C4-2B (cell line): ENCODE results near the gene UNKL.

Experiments
- CTCF ChIP-seq: fragments of 450-650 bp; conservative IDR thresholded peaks from 2 replicates; pipeline ENCODE4 v1.5.1; 2017; ENCODE audit warnings: mild to moderate bottlenecking
- ZFX ChIP-seq: fragments of 450-650 bp; IDR thresholded peaks from 2 replicates; pipeline ENCODE4 v1.6.1; 2017

- TF ChIP-seq CTCF: no peak
- TF ChIP-seq ZFX: no peak
Observed at GRCh38 chr16:1333854-1334700, 80.4 kb downstream of the UNKL start.
